AG04449 (cell line): ENCODE measurements around the gene NSDHL.

ENCODE experiments used
- CTCF ChIA-PET: fragments of 350-600 bp; formaldehyde crosslinking; extraction: SDS; loops from one replicate; lab custom pipeline; 2021; ENCODE audit warnings: antibody characterized with exemption; lab: Yijun Ruan, JAX
- POLR2A ChIA-PET: fragments of 400-600, 350-600 bp; formaldehyde crosslinking; extraction: SDS; loops from one replicate; lab custom pipeline; 2020; ENCODE audit warnings: antibody characterized with exemption, inconsistent platforms; lab: Yijun Ruan, JAX
- DNase-seq: peaks from one replicate; pipeline ENCODE4 v3.0.0-alpha.2; 2010; ENCODE audit warnings: low read depth, low spot score
- H3K4me3 ChIP-seq: 2 replicates; pipeline ENCODE4 v1.5.1; 2011; ENCODE audit warnings: low read depth, mild to moderate bottlenecking, control low read depth, low read length
- TF ChIP-seq, protein P1 (sequence below): IDR thresholded peaks from one replicate; pipeline ENCODE4 v1.5.1; 2011; ENCODE audit warnings: mild to moderate bottlenecking, moderate library complexity, low read length, control low read depth, inconsistent platforms; ENCODE audit not compliant: insufficient read depth; ENCODE audit errors: missing control alignments

NSDHL gene

DNA sequence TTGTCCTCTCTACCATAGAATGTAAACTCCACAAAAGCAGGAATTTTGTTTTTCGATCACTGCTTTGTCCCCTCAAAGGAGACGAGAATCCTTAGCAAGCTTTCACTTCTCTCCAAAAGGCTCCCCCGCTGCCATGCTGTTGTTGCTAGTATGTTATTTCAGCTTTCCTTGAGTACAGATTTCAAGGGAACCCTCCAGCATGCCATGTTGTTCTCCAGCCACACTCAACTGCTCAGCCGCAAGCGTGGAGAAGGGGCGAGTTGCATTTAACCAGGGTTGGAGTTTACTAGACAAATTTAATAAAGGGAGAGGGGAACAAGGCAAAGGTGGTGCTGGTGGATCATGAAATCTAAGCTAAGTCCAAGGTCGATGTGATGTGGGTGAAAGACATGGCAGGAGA lies 23.1 kb downstream of the NSDHL start:
- ChIA-PET CTCF (interaction anchor here (0.7 kb wide), 1 partner anchor 8 kb away, joined by 3 read pairs; no protein-coding TSS in a partner anchor), POLR2A (no interaction called here)
- no peak overlapping the region for H3K4me3 ChIP-seq
- DNase-seq: no peak
- TF ChIP-seq, protein P1, sequence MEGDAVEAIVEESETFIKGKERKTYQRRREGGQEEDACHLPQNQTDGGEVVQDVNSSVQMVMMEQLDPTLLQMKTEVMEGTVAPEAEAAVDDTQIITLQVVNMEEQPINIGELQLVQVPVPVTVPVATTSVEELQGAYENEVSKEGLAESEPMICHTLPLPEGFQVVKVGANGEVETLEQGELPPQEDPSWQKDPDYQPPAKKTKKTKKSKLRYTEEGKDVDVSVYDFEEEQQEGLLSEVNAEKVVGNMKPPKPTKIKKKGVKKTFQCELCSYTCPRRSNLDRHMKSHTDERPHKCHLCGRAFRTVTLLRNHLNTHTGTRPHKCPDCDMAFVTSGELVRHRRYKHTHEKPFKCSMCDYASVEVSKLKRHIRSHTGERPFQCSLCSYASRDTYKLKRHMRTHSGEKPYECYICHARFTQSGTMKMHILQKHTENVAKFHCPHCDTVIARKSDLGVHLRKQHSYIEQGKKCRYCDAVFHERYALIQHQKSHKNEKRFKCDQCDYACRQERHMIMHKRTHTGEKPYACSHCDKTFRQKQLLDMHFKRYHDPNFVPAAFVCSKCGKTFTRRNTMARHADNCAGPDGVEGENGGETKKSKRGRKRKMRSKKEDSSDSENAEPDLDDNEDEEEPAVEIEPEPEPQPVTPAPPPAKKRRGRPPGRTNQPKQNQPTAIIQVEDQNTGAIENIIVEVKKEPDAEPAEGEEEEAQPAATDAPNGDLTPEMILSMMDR: no peak

DNA sequence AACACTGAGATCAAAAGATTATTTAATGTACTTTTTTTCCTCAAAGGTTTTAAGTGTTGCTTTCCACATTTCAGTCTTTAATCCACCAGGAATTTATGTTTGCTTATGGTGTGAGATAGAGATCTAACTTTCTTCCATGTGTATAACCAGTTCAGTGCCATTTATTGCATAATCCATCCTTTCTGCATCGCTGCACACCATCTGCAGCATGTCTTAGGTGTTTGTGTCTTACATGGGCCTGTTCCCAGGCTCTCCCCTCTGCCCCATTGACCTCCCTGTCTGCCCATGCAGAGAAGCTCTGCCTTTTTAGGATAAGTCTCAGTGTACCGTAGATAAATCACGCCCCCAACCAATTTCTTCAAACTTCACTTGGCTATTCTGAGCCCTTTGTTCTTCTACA lies 30.3 kb downstream of the NSDHL start:
- no peak for DNase-seq

DNA sequence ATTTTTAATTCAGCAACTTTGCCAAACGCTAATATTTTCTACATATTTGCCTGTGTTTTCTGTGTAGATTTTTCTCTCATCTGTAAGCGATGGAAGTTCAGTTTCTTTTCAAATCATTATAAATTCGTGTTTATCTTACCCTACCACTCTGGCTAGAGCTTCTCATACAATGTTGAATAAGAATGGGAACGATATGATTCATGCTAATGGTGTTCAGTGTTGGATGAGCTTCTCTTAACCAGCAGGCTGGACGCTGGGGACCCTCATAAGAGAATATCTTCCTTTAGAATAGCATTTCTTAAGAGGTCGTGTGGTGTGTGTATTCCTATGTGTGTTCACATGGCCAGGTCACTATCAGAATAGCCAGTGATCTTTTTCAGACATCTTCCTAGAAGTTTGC lies 31.0 kb downstream of the NSDHL start:
- H3K4me3 ChIP-seq: no peak overlapping the region
- POLR2A ChIA-PET: no interaction called here
- CTCF ChIA-PET: no interaction called here
- TF ChIP-seq, protein P1: no peak
- no peak for DNase-seq

More for the DNA sequence above, 30.3 kb downstream of the NSDHL start:
- POLR2A ChIA-PET: no interaction called here
- TF ChIP-seq, protein P1: no peak
- no peak overlapping the region for H3K4me3 ChIP-seq
- CTCF ChIA-PET: no interaction called here

DNA sequence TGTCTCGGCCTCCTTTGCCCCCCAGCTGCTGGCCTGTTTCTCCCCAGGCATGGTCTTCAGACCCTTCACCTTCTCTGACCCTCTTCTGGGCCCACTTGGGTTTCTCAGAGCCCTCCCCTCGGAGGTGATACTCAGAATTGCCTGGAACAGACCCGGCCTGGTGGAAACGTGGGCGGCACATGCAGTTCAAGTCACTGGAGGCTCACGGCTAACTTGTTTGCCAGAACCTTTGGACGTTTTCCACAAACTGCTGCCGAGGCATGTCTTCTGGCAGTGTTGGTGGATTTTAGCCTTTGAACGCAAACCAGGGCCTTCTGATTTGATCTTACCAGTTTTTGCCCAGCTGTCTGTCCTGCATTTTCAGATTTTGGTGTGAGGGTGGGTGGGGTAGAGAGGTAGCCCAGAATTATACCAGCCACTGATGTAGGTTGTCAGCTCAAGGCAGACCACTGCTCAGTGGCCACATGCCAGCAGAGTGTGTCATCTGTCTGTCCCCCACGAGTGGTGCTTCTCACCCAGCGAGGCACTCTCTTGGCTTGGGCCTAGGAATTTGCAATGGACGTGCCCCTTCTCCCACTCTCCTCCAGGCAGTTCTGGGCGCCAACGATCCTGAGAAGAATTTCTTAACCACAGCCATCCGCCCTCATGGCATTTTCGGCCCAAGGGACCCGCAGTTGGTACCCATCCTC lies 34.5 kb downstream of the NSDHL start:
- no peak overlapping the region for H3K4me3 ChIP-seq
- ChIA-PET POLR2A (no interaction called here), CTCF (no interaction called here)
- DNase-seq: no peak
- TF ChIP-seq, protein P1: no peak

DNA sequence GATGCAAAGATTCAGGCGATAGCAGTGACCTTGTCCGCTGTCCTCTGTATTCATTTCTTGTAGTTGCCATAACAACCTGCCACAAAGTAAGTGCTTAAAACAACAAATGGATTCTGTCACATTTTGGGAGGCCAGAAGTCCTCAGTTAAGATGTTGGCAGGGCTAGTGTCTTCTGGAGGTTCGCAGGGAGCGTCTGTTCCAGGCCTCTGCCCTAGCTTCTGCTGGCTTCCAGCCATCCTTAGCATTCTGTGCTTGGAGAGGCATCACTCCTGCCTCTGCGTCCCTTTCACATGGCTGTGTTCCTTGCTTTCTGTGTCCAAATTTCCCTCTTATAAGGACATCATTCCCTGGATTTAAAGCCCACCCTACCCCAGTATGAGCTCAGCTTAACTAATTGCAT lies 35.5 kb downstream of the NSDHL start:
- ChIA-PET POLR2A (no interaction called here), CTCF (no interaction called here)
- no peak for DNase-seq
- no peak overlapping the region for H3K4me3 ChIP-seq
- TF ChIP-seq, protein P1: no peak

DNA sequence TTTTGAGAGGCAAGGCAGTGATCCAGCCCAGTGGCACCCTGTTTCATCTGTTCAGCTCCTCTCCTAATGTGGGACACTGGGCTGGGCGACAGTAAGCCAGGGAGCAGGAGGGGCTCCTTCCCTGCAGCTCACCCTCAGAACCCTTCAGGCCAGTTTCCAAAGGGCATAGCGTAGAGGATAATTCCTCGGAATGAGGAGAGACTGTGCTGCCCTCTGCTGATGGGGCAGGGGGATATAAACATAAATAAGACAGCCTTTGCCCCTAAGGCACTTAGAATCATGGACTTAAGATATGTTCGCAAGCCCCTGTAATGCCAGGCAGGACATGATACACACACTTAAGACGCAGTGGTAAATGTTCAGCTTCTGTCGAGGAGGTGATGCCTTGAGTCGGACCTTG lies 39.1 kb downstream of the NSDHL start:
- POLR2A ChIA-PET: interaction anchor here (0.5 kb wide), 1 partner anchor 10 kb away, joined by 3 read pairs; no protein-coding TSS in a partner anchor

More for the DNA sequence above, 39.1 kb downstream of the NSDHL start:
- H3K4me3 ChIP-seq: no peak overlapping the region
- DNase-seq: no peak
- CTCF ChIA-PET: no interaction called here
- TF ChIP-seq, protein P1: no peak
